Muscle of arm (tissue), 12 donors: ENCODE results near the gene BCO2. TPM values are rescaled to one million over a fixed set of nuclear protein-coding genes. Genes with fewer than 3 reads are reported as not detected.

Source experiments
- DNase-seq: peaks from one replicate; pipeline ENCODE4 v3.0.0-alpha.2; 2013
- polyA plus RNA-seq, 12 donors: library from polyadenylated mRNA; unstranded; fragments of 120-200 nt; gene quantifications; one replicate each; pipeline ENCODE4 v1.2.1, GENCODE V29; 2013; ENCODE audit not compliant: insufficient read length in 12 of 12

The BCO2 gene
- polyA plus RNA-seq, 12 donors = 3.4 to 28.6 (median 8.0) TPM; not detected in 1

- no peak for DNase-seq
Observed at GRCh38 chr11:112241486-112241885, 66.2 kb downstream of the BCO2 start.

- DNase-seq = no peak
Observed at GRCh38 chr11:112247201-112247600, 71.9 kb downstream of the BCO2 start.

DNA sequence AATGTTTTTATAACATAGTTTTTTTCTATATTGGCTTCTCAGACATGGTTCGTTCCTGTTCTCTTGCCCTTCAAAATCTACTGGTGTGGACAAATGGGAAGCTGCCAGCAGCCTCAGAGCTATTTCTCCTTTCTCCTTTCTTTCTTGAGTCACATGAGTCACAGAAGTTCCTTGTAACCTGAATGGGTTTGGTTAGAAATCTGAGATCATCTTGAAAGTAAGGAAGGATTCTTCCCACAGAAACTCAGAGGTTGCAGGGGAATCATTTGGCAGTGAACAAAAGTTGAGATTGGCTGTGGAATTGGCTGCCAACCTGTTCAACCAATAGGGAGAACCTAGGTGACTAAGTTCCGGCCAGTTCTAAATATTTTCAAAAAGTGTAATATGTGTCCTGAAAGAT is 72.9 kb downstream of the BCO2 start:
- DNase-seq = no peak

DNA sequence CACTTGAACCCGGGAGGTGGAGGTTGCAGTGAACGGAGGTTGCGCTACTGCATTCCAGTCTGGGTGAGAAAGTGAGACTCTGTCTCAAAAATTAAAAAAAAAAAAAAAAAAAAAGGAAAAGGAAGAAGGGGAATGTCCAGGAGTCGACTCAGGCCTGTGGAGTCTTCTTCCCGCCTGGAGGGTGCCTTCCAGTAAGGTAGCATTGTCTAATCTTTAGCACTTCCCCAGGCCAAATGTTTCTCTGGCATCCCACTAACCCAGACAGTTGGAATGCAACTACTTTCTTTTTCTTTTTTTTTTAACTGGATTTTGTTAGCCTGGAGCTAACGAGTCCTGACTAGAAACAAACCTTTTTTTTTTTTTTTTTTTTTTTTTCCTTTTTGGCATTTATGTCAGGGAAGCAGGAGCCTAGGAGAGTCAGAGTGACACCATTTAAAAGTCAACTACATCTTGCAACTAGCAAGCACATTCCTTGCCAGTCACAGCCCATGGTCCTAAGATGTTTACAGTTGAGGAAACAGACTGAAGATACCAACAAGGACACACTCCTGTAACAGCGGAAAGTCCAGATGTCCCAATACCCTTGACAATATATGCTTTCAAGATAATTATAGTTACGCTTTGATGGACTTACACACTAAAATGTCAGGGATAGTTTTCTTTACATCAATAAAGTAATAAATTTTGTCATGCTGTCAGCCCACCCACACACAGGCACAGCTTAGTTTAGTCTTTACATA is 74.7 kb downstream of the BCO2 start:
- DNase-seq = no peak

DNA sequence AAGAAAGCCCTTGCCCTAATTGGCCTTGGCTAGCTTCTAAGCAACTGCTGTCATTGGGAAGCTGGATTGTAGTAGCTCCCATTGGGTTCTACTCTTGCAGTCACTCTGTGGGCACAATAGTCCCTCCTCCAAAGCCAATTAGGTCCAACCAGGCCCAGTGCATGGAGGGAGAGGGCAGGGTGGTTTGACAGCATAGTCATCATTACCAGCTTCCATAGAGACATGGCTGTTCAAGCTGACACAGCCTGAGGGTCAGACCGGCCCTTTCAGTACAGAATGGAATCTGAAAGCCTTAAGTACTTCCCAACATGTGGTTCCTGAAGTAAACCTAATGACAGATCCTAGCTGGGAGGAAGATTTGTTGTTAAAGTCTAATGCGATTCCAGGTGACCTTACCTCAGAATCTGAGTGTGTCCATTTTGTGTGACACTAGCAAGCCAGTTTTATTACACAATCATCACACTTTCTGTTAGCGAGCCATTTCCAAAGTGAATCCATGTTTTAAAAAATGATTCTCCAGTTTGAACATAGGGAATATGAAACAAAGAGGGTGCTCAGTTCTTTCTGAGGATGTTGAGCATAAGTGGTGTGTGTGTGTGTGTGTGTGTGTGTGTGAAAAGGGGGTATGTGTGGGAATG is 78.4 kb downstream of the BCO2 start:
- DNase-seq = no peak

GRCh38 chr11:112255067-112255720 is 79.9 kb downstream of the BCO2 start:
- DNase-seq = peak; percentile 4

DNA sequence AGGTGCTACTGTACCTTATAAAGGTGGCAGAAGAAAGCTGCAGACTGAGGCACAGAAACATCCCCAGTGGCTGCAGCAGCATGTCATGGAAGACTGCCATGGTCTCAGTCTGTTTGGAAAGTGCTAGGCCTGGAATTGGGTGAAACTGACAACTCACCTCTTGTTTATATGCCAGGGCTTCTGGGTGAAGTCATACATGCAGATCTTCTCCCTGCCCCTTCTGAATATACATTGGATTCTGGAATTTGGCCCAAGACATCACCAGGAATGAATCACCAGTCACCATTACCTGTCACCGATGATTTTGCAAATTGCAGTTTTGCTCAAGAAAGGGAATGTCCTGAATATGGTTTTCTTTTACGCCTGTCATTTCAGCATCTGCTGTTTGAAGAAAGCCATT is 85.2 kb downstream of the BCO2 start, which contains the start of gene PLET1:
Gene PLET1, minus strand, starts transcription at position 371 of the 400 bp plus-strand sequence. Its CDS starts 271 bp downstream, at position 100.
- no peak for DNase-seq

GRCh38 chr11:112265659-112266409 is 90.5 kb downstream of the BCO2 start:
- DNase-seq = no peak

DNA sequence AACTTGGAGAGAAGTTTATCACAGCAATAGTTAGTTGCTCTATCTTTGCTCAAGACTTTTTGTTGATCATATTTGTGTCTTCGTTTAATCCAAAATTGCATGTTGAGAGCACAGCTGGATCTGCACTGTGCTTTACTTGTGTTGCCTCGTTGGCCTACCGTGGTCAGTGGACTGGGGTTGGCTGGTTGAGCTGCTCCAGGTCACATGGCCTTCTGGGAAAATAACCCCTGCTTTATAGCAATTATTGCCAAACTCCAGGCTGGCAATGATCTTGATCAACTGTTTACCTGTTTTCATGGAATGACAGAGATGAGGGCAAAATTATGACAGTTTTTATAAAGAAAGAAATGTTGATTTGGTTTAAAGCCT is 91.1 kb downstream of the BCO2 start:
- DNase-seq = no peak

DNA sequence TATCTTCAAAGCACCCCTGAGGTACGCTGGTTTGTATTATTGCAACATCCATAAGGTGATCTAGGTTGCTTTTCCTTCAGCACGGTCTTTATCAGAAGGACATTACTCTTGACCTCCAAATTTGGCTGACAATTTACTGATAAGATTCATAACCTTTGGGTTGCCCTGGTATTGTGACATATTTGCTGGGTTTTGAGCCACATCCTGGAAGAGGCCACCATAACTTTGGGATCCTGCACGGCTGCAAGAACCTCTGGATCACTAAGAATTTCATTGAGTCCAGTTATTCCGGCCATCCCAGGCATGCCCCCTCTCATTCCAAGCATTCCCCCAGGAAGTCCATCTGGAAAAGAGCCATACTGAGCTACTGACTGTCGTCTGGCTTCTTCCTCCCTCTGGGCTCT is 91.9 kb downstream of the BCO2 start:
- DNase-seq = no peak

GRCh38 chr11:112268406-112268805 is 93.1 kb downstream of the BCO2 start:
- no peak for DNase-seq

Other genes with a start within 250 kb of the BCO2 start
- 10 to 100 TPM in 11 of 12 donors, not detected in 1; 16.5 to 27.2 (median 20.5) TPM for gene DIXDC1, start 238.2 kb upstream of the BCO2 start, polyA plus RNA-seq
- 10 to 100 TPM in 11 of 12 donors, not detected in 1; 28.1 to 50.9 (median 41.8) TPM for gene DLAT, start 150.1 kb upstream of the BCO2 start, polyA plus RNA-seq
- 1 to 10 TPM in 9 of 12 donors, under 1 TPM in 1, not detected in 2; 0.72 to 4.1 (median 1.2) TPM for gene PIH1D2, start 101.5 kb upstream of the BCO2 start, polyA plus RNA-seq
- 10 to 100 TPM in 11 of 12 donors, not detected in 1; 18.4 to 56.7 (median 30.3) TPM for gene NKAPD1, start 101.2 kb upstream of the BCO2 start, polyA plus RNA-seq
- 10 to 100 TPM in 11 of 12 donors, not detected in 1; 21.0 to 63.8 (median 51.7) TPM for gene TIMM8B, start 88.8 kb upstream of the BCO2 start, polyA plus RNA-seq
- 100 to 1,000 TPM in 7 of 12 donors, 10 to 100 TPM in 4, not detected in 1; 52.2 to 127 (median 109) TPM for gene SDHD, start 88.6 kb upstream of the BCO2 start, polyA plus RNA-seq
- 10 to 100 TPM in 2 of 12 donors, 1 to 10 TPM in 2, under 1 TPM in 7, not detected in 1; 0.30 to 12.1 (median 0.82) TPM for gene IL18, start 11.4 kb upstream of the BCO2 start, polyA plus RNA-seq
- gene TEX12, start 8.1 kb upstream of the BCO2 start, polyA plus RNA-seq = under 1 TPM in 5 of 12 donors, not detected in 7; 0.22 to 0.44 (median 0.23) TPM
- 10 to 100 TPM in 11 of 12 donors, not detected in 1; 14.5 to 36.9 (median 25.5) TPM for gene PTS, start 50.9 kb downstream of the BCO2 start, polyA plus RNA-seq
- under 1 TPM in 1 of 12 donors, not detected in 11; 0.17 TPM for gene PLET1, start 85.3 kb downstream of the BCO2 start, polyA plus RNA-seq